PC-3 (cell line): Measurements from ENCODE around the gene STK11IP.

Experiments
- EZH2 ChIP-seq: fragments of 300-600 bp; sonication (generic); IDR thresholded peaks from one replicate; pipeline ENCODE4 v1.6.1; 2017; ENCODE audit warnings: antibody characterized with exemption, mild to moderate bottlenecking, low read length; ENCODE audit not compliant: unreplicated experiment
- EZH2phosphoT487 ChIP-seq: fragments of 300-600 bp; sonication (generic); IDR thresholded peaks from 2 replicates; pipeline ENCODE4 v1.6.1; 2018; ENCODE audit warnings: mild to moderate bottlenecking, antibody characterized with exemption, low read length, borderline replicate concordance
- TF ChIP-seq, protein P1 (sequence below): fragments of 300-600 bp; sonication (generic); conservative IDR thresholded peaks from 2 replicates; pipeline ENCODE4 v1.5.1; 2017; ENCODE audit warnings: antibody characterized with exemption, low read depth, mild to moderate bottlenecking, low read length

DNA sequence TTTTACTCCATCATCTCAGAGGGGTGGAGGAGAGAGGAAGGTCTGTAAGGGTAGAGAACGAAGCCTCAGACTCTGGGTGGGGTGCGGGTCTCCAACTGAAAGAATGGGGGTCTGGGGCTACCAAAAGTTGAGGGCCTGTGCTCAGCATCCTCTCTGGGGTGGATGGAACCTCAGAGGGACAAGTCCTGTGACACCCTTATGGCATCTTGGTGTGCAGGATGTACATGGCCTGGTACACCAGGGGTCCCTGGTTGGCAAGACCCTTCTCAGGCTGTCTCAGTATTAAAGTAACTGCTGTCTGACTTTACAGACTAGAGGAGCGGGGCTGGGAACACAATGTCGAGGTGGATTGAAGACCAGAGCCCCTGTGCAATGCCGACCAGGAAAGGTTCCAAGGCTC lies 27.5 kb downstream of the STK11IP start:
- TF ChIP-seq, protein P1, sequence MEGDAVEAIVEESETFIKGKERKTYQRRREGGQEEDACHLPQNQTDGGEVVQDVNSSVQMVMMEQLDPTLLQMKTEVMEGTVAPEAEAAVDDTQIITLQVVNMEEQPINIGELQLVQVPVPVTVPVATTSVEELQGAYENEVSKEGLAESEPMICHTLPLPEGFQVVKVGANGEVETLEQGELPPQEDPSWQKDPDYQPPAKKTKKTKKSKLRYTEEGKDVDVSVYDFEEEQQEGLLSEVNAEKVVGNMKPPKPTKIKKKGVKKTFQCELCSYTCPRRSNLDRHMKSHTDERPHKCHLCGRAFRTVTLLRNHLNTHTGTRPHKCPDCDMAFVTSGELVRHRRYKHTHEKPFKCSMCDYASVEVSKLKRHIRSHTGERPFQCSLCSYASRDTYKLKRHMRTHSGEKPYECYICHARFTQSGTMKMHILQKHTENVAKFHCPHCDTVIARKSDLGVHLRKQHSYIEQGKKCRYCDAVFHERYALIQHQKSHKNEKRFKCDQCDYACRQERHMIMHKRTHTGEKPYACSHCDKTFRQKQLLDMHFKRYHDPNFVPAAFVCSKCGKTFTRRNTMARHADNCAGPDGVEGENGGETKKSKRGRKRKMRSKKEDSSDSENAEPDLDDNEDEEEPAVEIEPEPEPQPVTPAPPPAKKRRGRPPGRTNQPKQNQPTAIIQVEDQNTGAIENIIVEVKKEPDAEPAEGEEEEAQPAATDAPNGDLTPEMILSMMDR = no peak
- TF ChIP-seq EZH2 (no peak), EZH2phosphoT487 (no peak)
